Ishikawa (cell line): ENCODE data around the gene ELMO1.

ENCODE experiments used
- CEBPB ChIP-seq: IDR thresholded peaks from 2 replicates; pipeline ENCODE4 v1.6.1; 2012
- CREB1 ChIP-seq: IDR thresholded peaks from 2 replicates; pipeline ENCODE4 v1.6.1; 2012; ENCODE audit warnings: low read depth
- EP300 ChIP-seq: IDR thresholded peaks from 2 replicates; pipeline ENCODE4 v1.6.1; 2012; ENCODE audit warnings: borderline replicate concordance
- FOXM1 ChIP-seq: IDR thresholded peaks from 2 replicates; pipeline ENCODE4 v1.6.1; 2012; ENCODE audit warnings: low read depth, borderline replicate concordance
- NFIC ChIP-seq: IDR thresholded peaks from 2 replicates; pipeline ENCODE4 v1.6.1; 2012
- RAD21 ChIP-seq: IDR thresholded peaks from 2 replicates; pipeline ENCODE4 v1.6.1; 2012; ENCODE audit warnings: low read depth
- REST ChIP-seq: IDR thresholded peaks from 2 replicates; pipeline ENCODE4 v1.6.1; 2012; ENCODE audit warnings: low read depth, mild to moderate bottlenecking
- TAF1 ChIP-seq: IDR thresholded peaks from 2 replicates; pipeline ENCODE4 v1.6.1; 2012; ENCODE audit warnings: low read depth, mild to moderate bottlenecking
- TCF12 ChIP-seq: IDR thresholded peaks from 2 replicates; pipeline ENCODE4 v1.6.1; 2012; ENCODE audit warnings: low read depth
- TEAD4 ChIP-seq: IDR thresholded peaks from 2 replicates; pipeline ENCODE4 v1.6.1; 2012
- YY1 ChIP-seq: IDR thresholded peaks from 2 replicates; pipeline ENCODE4 v1.6.1; 2012; ENCODE audit warnings: low read depth
- TF ChIP-seq, protein P1 (sequence below): IDR thresholded peaks from 2 replicates; pipeline ENCODE4 v1.6.1; 2012
- TF ChIP-seq, protein P2 (sequence below): IDR thresholded peaks from 2 replicates; pipeline ENCODE4 v1.6.1; 2012

- TF ChIP-seq TEAD4 (no peak), REST (no peak), CREB1 (no peak), CEBPB (no peak), EP300 (no peak), RAD21 (no peak), TCF12 (no peak), TAF1 (no peak), YY1 (no peak), FOXM1 (no peak), NFIC (no peak)
- TF ChIP-seq, protein P1, sequence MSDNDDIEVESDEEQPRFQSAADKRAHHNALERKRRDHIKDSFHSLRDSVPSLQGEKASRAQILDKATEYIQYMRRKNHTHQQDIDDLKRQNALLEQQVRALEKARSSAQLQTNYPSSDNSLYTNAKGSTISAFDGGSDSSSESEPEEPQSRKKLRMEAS: no peak
- TF ChIP-seq, protein P2, sequence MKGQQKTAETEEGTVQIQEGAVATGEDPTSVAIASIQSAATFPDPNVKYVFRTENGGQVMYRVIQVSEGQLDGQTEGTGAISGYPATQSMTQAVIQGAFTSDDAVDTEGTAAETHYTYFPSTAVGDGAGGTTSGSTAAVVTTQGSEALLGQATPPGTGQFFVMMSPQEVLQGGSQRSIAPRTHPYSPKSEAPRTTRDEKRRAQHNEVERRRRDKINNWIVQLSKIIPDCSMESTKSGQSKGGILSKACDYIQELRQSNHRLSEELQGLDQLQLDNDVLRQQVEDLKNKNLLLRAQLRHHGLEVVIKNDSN: no peak
Observed at GRCh38 chr7:37105762-37106161, 342.9 kb downstream of the ELMO1 start.
